ENCODE measurements around the gene SCYL3. TPM values are rescaled to one million over a fixed set of nuclear protein-coding genes. Genes with fewer than 3 reads are reported as not detected.
"Not testable (repeated sequence)": the region's sequence is repeated elsewhere in the genome, so short reads cannot be mapped to it uniquely, and the experiment has no call there.

Gene SCYL3
- total RNA-seq, 4 donors from 2014 or later, result 6.2 to 14.3 (median 12.8) TPM

GRCh38 chr1:169873582-169874199 is 20.0 kb downstream of the SCYL3 start:
- ATAC-seq (no peak), DNase-seq (no peak)
- intact Hi-C loops (cut with DNase I; ENCODE audit: low total_unique reads), result no loop called here
- Histone ChIP-seq H3K4me3 (no peak overlapping the region), H3K27ac (no peak overlapping the region), H3K27me3 (no peaks in the 10 kb centered on the region), H3K9me3 (no peaks in the 10 kb centered on the region), H3K4me1 (no peaks in the 10 kb centered on the region), H3K36me3 (peaks cover 4 to 77% of the 10 kb centered on the region in 2 donors)
- in situ Hi-C loops (cut with MboI; ENCODE audit: low sequenced_read_pairs in 4 of 4), result no loop called here
- TF ChIP-seq CTCF (IDR thresholded peaks at IDR 0.05 in 4 of 5, conservative IDR thresholded peaks at IDR 0.05 in 1 of 5) (no peak), POLR2A (IDR thresholded peaks at IDR 0.05) (no peak)

GRCh38 chr1:169872906-169873305 is 20.8 kb downstream of the SCYL3 start:
- ATAC-seq, result no peak
- no peak for DNase-seq
- intact Hi-C loops (cut with DNase I; ENCODE audit: low total_unique reads), result no loop called here
- Histone ChIP-seq H3K9me3 (no peaks in the 10 kb centered on the region), H3K27ac (no peak overlapping the region), H3K36me3 (peaks cover 4 to 84% of the 10 kb centered on the region in 2 donors), H3K4me1 (no peaks in the 10 kb centered on the region), H3K27me3 (no peaks in the 10 kb centered on the region), H3K4me3 (no peak overlapping the region)
- TF ChIP-seq POLR2A (IDR thresholded peaks at IDR 0.05) (no peak), CTCF (IDR thresholded peaks at IDR 0.05 in 4 of 5, conservative IDR thresholded peaks at IDR 0.05 in 1 of 5) (no peak)
- in situ Hi-C loops (cut with MboI; ENCODE audit: low sequenced_read_pairs in 4 of 4), result no loop called here

GRCh38 chr1:169871988-169872387 is 21.7 kb downstream of the SCYL3 start:
- H3K4me3 ChIP-seq; H3K4me1 ChIP-seq; ATAC-seq; DNase-seq; H3K9me3 ChIP-seq; H3K27ac ChIP-seq; intact Hi-C loops (cut with DNase I; ENCODE audit: low total_unique reads); in situ Hi-C loops (cut with MboI; ENCODE audit: low sequenced_read_pairs in 4 of 4); H3K27me3 ChIP-seq: not testable (repeated sequence)
- H3K36me3 ChIP-seq, result peaks cover 4 to 86% of the 10 kb centered on the region in 2 donors

- Histone ChIP-seq H3K27me3 (no peaks in the 10 kb centered on the region), H3K27ac (no peak overlapping the region), H3K9me3 (no peaks in the 10 kb centered on the region), H3K36me3 (peaks cover 4 to 84% of the 10 kb centered on the region in 2 donors), H3K4me1 (no peaks in the 10 kb centered on the region), H3K4me3 (no peak overlapping the region)
- TF ChIP-seq CTCF (IDR thresholded peaks at IDR 0.05 in 4 of 5, conservative IDR thresholded peaks at IDR 0.05 in 1 of 5), result no peak
- TF ChIP-seq POLR2A (IDR thresholded peaks at IDR 0.05), result no peak
- ATAC-seq (no peak), DNase-seq (no peak)
- intact Hi-C loops (cut with DNase I; ENCODE audit: low total_unique reads), result no loop called here
- in situ Hi-C loops (cut with MboI; ENCODE audit: low sequenced_read_pairs in 4 of 4), result no loop called here
Observed at GRCh38 chr1:169869426-169869825, 24.3 kb downstream of the SCYL3 start.

GRCh38 chr1:169868978-169869377 is 24.7 kb downstream of the SCYL3 start:
- Histone ChIP-seq H3K4me3 (no peak overlapping the region), H3K27me3 (no peaks in the 10 kb centered on the region), H3K4me1 (no peaks in the 10 kb centered on the region), H3K27ac (no peak overlapping the region), H3K36me3 (peaks cover 7 to 84% of the 10 kb centered on the region in 2 donors), H3K9me3 (no peaks in the 10 kb centered on the region)
- no peak for DNase-seq
- TF ChIP-seq CTCF (IDR thresholded peaks at IDR 0.05 in 4 of 5, conservative IDR thresholded peaks at IDR 0.05 in 1 of 5) (no peak), POLR2A (IDR thresholded peaks at IDR 0.05) (no peak)
- no peak for ATAC-seq
- in situ Hi-C loops (cut with MboI; ENCODE audit: low sequenced_read_pairs in 4 of 4) (no loop called here), intact Hi-C loops (cut with DNase I; ENCODE audit: low total_unique reads) (no loop called here)
